Activated CD4-positive, alpha-beta T cell treated with anti-CD3 and anti-CD28 coated beads, Interleukin-2, amount 10 ng/mL, durations not matched to agents 7 days and 5 days (primary cell): ENCODE data around the gene NUTM2B. TPM values are rescaled to one million over a fixed set of nuclear protein-coding genes. Genes with fewer than 3 reads are reported as not detected.
"Not testable (repeated sequence)": the region's sequence is repeated elsewhere in the genome, so short reads cannot be mapped to it uniquely, and the experiment has no call there.

Experiments used
- CTCF ChIA-PET: fragments of 350-600 bp; sonication (Branson Sonifier 250); formaldehyde crosslinking; loops from one replicate; lab custom pipeline; 2021; ENCODE audit warnings: antibody characterized with exemption; lab: Charles Lee
- POLR2A ChIA-PET: fragments of 350-600 bp; sonication (Branson Sonifier 250); formaldehyde crosslinking; loops from one replicate; lab custom pipeline; 2021; ENCODE audit warnings: antibody characterized with exemption; lab: Charles Lee
- DNase-seq: peaks from one replicate; pipeline ENCODE4 v3.0.0-alpha.2; 2020
- H3K27ac Mint-ChIP-seq: one replicate; pipeline ENCODE4 v1.8.0; 2021; ENCODE audit warnings: mild to moderate bottlenecking, moderate library complexity, mixed read lengths
- H3K27me3 Mint-ChIP-seq: one replicate; pipeline ENCODE4 v1.8.0; 2021; ENCODE audit warnings: mixed read lengths
- H3K36me3 Mint-ChIP-seq: one replicate; pipeline ENCODE4 v1.8.0; 2021; ENCODE audit warnings: low read depth, mixed read lengths
- H3K4me1 Mint-ChIP-seq: one replicate; pipeline ENCODE4 v1.8.0; 2021; ENCODE audit warnings: mixed read lengths
- H3K4me3 Mint-ChIP-seq: one replicate; pipeline ENCODE4 v1.8.0; 2021; ENCODE audit warnings: mild to moderate bottlenecking, moderate library complexity, mixed read lengths
- H3K9me3 Mint-ChIP-seq: one replicate; pipeline ENCODE4 v1.8.0; 2021; ENCODE audit warnings: mixed read lengths
- total RNA-seq, 2 experiments: library from RNA; stranded (reverse); gene quantifications; one replicate each; pipeline ENCODE4 v1.2.3, GENCODE V29; 2021

NUTM2B gene
- under 1 TPM; 0.73 to 0.97 TPM for total RNA-seq

- DNase-seq, H3K4me3 Mint-ChIP-seq, H3K36me3 Mint-ChIP-seq, POLR2A ChIA-PET, H3K27me3 Mint-ChIP-seq, H3K9me3 Mint-ChIP-seq, CTCF ChIA-PET, H3K4me1 Mint-ChIP-seq, H3K27ac Mint-ChIP-seq: not testable (repeated sequence)
Observed at GRCh38 chr10:79702927-79703326, at the start of gene NUTM2B. Gene NUTM2B (plus strand): TSS chr10:79703227. CDS start chr10:79703610, 383 bp downstream.

- CTCF ChIA-PET, H3K9me3 Mint-ChIP-seq, H3K27ac Mint-ChIP-seq: not testable (repeated sequence)
Observed at GRCh38 chr10:79663287-79663686, 39.7 kb upstream of the NUTM2B start.

GRCh38 chr10:79664686-79665085 is 38.3 kb upstream of the NUTM2B start:
- CTCF ChIA-PET, H3K36me3 Mint-ChIP-seq, H3K4me3 Mint-ChIP-seq, H3K4me1 Mint-ChIP-seq, DNase-seq, H3K27ac Mint-ChIP-seq, POLR2A ChIA-PET, H3K27me3 Mint-ChIP-seq, H3K9me3 Mint-ChIP-seq: not testable (repeated sequence)

More at GRCh38 chr10:79663287-79663686, 39.7 kb upstream of the NUTM2B start:
- DNase-seq, H3K27me3 Mint-ChIP-seq, H3K4me3 Mint-ChIP-seq, POLR2A ChIA-PET, H3K4me1 Mint-ChIP-seq, H3K36me3 Mint-ChIP-seq: not testable (repeated sequence)

- CTCF ChIA-PET, H3K9me3 Mint-ChIP-seq, POLR2A ChIA-PET, H3K27me3 Mint-ChIP-seq, H3K4me1 Mint-ChIP-seq, H3K36me3 Mint-ChIP-seq, H3K4me3 Mint-ChIP-seq, H3K27ac Mint-ChIP-seq, DNase-seq: not testable (repeated sequence)
Observed at GRCh38 chr10:79669248-79669788, 33.7 kb upstream of the NUTM2B start.

GRCh38 chr10:79674878-79675277 is 28.1 kb upstream of the NUTM2B start:
- CTCF ChIA-PET, DNase-seq, H3K4me1 Mint-ChIP-seq, H3K9me3 Mint-ChIP-seq, POLR2A ChIA-PET, H3K36me3 Mint-ChIP-seq, H3K27me3 Mint-ChIP-seq, H3K27ac Mint-ChIP-seq, H3K4me3 Mint-ChIP-seq: not testable (repeated sequence)

- H3K36me3 Mint-ChIP-seq, H3K27me3 Mint-ChIP-seq, POLR2A ChIA-PET, DNase-seq, H3K9me3 Mint-ChIP-seq, H3K4me1 Mint-ChIP-seq, H3K4me3 Mint-ChIP-seq, H3K27ac Mint-ChIP-seq: not testable (repeated sequence)
- CTCF ChIA-PET, result interaction anchor here (0.6 to 0.7 kb wide), 2 partner anchors 1138 to 1791 kb away, joined by 3 to 5 read pairs; no protein-coding TSS in a partner anchor
Observed at GRCh38 chr10:79683026-79683883, 19.8 kb upstream of the NUTM2B start.

GRCh38 chr10:79683884-79684720 is 18.9 kb upstream of the NUTM2B start:
- H3K36me3 Mint-ChIP-seq, H3K27me3 Mint-ChIP-seq, H3K4me3 Mint-ChIP-seq, H3K4me1 Mint-ChIP-seq, POLR2A ChIA-PET, CTCF ChIA-PET, DNase-seq, H3K9me3 Mint-ChIP-seq, H3K27ac Mint-ChIP-seq: not testable (repeated sequence)

GRCh38 chr10:79685044-79685685 is 17.9 kb upstream of the NUTM2B start:
- H3K9me3 Mint-ChIP-seq, H3K4me1 Mint-ChIP-seq, H3K4me3 Mint-ChIP-seq, H3K27me3 Mint-ChIP-seq, H3K27ac Mint-ChIP-seq, H3K36me3 Mint-ChIP-seq, POLR2A ChIA-PET: not testable (repeated sequence)
- CTCF ChIA-PET, result interaction anchor here (0.6 kb wide), 1 partner anchor 88 kb away, joined by 4 read pairs; no protein-coding TSS in a partner anchor
- peak; percentile 60 for DNase-seq

GRCh38 chr10:79686595-79686994 is 16.4 kb upstream of the NUTM2B start:
- H3K36me3 Mint-ChIP-seq, H3K4me3 Mint-ChIP-seq, H3K27me3 Mint-ChIP-seq, H3K27ac Mint-ChIP-seq, H3K9me3 Mint-ChIP-seq, H3K4me1 Mint-ChIP-seq, DNase-seq, CTCF ChIA-PET, POLR2A ChIA-PET: not testable (repeated sequence)

- H3K27me3 Mint-ChIP-seq, H3K4me1 Mint-ChIP-seq, H3K9me3 Mint-ChIP-seq, CTCF ChIA-PET, DNase-seq, H3K36me3 Mint-ChIP-seq, H3K4me3 Mint-ChIP-seq, H3K27ac Mint-ChIP-seq, POLR2A ChIA-PET: not testable (repeated sequence)
Observed at GRCh38 chr10:79687406-79688150, 15.4 kb upstream of the NUTM2B start.

GRCh38 chr10:79688798-79689197 is 14.2 kb upstream of the NUTM2B start:
- H3K4me3 Mint-ChIP-seq, H3K4me1 Mint-ChIP-seq, POLR2A ChIA-PET, H3K36me3 Mint-ChIP-seq, H3K27ac Mint-ChIP-seq, H3K27me3 Mint-ChIP-seq, DNase-seq, H3K9me3 Mint-ChIP-seq, CTCF ChIA-PET: not testable (repeated sequence)

- H3K9me3 Mint-ChIP-seq, H3K27ac Mint-ChIP-seq, H3K4me3 Mint-ChIP-seq, POLR2A ChIA-PET, H3K4me1 Mint-ChIP-seq, CTCF ChIA-PET, H3K36me3 Mint-ChIP-seq, DNase-seq, H3K27me3 Mint-ChIP-seq: not testable (repeated sequence)
Observed at GRCh38 chr10:79696596-79696995, 6.4 kb upstream of the NUTM2B start.
